ENCODE measurements around the gene PCDHB15.
"Not testable (repeated sequence)": the region's sequence is repeated elsewhere in the genome, so short reads cannot be mapped to it uniquely, and the experiment has no call there.

DNA sequence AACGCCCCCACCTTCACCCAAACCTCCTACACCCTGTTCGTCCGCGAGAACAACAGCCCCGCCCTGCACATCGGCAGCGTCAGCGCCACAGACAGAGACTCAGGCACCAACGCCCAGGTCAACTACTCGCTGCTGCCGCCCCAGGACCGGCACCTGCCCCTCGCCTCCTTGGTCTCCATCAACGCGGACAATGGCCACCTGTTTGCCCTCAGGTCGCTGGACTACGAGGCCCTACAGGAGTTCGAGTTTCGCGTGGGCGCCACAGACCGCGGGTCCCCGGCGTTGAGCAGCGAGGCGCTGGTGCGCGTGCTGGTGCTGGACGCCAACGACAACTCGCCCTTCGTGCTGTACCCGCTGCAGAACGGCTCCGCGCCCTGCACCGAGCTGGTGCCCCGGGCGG, 20.4 kb upstream of the PCDHB15 start:
- not testable (repeated sequence) for TF ChIP-seq MAFK (IDR thresholded peaks at IDR 0.05; ENCODE audit: partially characterized antibody); SMC3 (IDR thresholded peaks at IDR 0.05); EP300 (IDR thresholded peaks at IDR 0.05); ATOH8 (CRISPR knock-in tag; IDR thresholded peaks at IDR 0.05; ENCODE audit: low read depth); GATA3 (IDR thresholded peaks at IDR 0.05; ENCODE audit: borderline replicate concordance); NR3C1 (IDR thresholded peaks at IDR 0.05)
- TF ChIP-seq, protein P1, sequence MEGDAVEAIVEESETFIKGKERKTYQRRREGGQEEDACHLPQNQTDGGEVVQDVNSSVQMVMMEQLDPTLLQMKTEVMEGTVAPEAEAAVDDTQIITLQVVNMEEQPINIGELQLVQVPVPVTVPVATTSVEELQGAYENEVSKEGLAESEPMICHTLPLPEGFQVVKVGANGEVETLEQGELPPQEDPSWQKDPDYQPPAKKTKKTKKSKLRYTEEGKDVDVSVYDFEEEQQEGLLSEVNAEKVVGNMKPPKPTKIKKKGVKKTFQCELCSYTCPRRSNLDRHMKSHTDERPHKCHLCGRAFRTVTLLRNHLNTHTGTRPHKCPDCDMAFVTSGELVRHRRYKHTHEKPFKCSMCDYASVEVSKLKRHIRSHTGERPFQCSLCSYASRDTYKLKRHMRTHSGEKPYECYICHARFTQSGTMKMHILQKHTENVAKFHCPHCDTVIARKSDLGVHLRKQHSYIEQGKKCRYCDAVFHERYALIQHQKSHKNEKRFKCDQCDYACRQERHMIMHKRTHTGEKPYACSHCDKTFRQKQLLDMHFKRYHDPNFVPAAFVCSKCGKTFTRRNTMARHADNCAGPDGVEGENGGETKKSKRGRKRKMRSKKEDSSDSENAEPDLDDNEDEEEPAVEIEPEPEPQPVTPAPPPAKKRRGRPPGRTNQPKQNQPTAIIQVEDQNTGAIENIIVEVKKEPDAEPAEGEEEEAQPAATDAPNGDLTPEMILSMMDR (IDR thresholded peaks at IDR 0.05): not testable (repeated sequence)
- TF ChIP-seq, protein P2, sequence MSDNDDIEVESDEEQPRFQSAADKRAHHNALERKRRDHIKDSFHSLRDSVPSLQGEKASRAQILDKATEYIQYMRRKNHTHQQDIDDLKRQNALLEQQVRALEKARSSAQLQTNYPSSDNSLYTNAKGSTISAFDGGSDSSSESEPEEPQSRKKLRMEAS (IDR thresholded peaks at IDR 0.05): not testable (repeated sequence)

Data from A549 (cell line).